MM.1S (cell line): ENCODE results near the gene CCDC188.
A peak's percentile ranks its signal among the peaks of the same experiment; 100 is the strongest.

Experiments used
- EZH2 ChIP-seq: fragments of 300-600 bp; sonication (generic); optimal IDR thresholded peaks from 2 replicates; pipeline ENCODE3; 2017; ENCODE audit warnings: low read depth, mild to moderate bottlenecking, antibody characterized with exemption, low read length, mixed read lengths
- TF ChIP-seq, protein P1 (sequence below): fragments of 300-600 bp; sonication (generic); IDR thresholded peaks from 2 replicates; pipeline ENCODE4 v1.5.1; 2016; ENCODE audit warnings: antibody characterized with exemption, low read length, mixed read lengths

DNA sequence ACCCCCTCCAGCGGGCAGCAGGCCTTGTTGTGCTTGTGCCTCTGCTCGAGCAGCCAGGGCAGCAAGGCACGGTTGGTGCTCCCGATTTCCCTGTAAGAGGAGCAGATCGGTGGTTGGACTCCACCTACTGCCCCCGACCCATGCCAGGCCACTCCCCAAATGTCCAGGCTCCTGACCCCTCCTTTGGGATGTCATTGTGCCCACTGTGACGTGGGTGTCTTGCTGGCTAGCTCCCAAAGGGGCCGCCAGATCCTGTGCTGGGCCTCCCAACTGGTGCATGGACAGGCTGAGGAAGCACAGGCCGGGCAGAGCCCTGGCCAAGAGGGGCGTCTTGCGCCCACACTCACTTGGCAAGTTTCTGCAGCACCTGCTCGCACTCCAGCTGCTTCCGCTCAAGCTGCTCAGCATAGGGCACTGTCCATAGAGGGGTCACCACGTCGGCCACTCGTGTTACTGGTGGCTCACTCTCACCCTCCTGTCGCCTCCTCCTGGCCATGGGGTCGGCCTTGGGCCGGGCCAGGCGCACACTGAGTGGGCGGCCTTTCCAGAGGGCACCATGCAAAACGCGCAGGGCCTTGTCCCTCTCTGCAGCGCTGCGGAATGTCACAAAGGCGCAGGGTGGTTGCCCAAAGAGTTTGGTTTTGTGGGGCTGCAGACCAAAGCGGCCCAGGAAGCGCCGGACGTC is 35.0 kb downstream of the CCDC188 start, which contains the start of gene RANBP1:
- no peak for TF ChIP-seq EZH2
- TF ChIP-seq, protein P1, sequence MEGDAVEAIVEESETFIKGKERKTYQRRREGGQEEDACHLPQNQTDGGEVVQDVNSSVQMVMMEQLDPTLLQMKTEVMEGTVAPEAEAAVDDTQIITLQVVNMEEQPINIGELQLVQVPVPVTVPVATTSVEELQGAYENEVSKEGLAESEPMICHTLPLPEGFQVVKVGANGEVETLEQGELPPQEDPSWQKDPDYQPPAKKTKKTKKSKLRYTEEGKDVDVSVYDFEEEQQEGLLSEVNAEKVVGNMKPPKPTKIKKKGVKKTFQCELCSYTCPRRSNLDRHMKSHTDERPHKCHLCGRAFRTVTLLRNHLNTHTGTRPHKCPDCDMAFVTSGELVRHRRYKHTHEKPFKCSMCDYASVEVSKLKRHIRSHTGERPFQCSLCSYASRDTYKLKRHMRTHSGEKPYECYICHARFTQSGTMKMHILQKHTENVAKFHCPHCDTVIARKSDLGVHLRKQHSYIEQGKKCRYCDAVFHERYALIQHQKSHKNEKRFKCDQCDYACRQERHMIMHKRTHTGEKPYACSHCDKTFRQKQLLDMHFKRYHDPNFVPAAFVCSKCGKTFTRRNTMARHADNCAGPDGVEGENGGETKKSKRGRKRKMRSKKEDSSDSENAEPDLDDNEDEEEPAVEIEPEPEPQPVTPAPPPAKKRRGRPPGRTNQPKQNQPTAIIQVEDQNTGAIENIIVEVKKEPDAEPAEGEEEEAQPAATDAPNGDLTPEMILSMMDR, result 0 out of 2 replicates have a peak, but pooled peaks have one; percentile 4
